ENCODE measurements around the gene SRMS. TPM values are rescaled to one million over a fixed set of nuclear protein-coding genes. Genes with fewer than 3 reads are reported as not detected.
"Not testable (repeated sequence)": the region's sequence is repeated elsewhere in the genome, so short reads cannot be mapped to it uniquely, and the experiment has no call there.

SRMS gene
- total and polyA plus RNA-seq, 10 donors: 0.07 to 1.5 (median 0.78) TPM; not detected in 2

DNA sequence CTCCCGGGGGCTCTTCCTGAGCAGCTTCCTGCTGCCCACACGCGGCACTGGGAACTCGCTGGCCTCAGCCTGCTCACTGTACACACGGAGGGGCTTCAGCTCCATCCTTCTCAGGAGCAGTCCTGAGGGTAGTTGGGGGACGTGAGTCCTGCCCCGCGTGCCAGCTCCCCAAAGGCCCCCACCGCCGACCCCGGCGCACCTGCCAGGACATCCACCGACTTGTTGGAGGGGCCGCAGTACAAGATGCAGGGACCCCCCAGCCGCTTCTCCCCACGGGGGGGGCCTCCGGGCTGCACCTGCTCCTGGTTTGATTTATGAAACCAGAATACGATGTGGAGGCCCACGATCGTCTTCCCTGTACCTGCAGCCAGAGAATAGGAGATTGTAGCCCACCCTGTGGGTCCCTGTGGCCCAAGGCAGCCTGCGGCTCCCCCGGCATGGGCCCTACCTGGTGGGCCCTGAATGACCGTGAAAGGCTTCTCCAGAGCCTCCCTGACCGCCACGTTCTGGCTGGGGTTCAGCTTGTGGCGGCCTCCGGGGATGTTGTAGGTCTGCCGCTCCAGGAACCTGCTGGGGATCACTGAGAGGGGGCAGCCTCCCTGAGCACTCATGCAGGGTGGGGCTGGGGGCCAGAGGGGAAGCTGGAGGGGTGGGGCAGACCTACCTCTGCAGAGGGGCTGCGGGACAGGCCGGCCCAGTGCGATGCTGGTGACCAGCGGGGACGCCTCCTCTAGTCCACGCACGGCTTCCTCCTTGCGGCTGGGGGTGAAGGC, 14.3 kb upstream of the SRMS start:
- Histone ChIP-seq H3K27me3 (replicated peaks in 1 of 7) (no peaks in the 10 kb centered on the region), H3K36me3 (peaks cover 3 to 99% (median 80%) of the 10 kb centered on the region in 6 donors), H3K27ac (no peak overlapping the region), H3K9me3 (no peaks in the 10 kb centered on the region), H3K4me1 (peaks cover 0 to 22% (median 5%) of the 10 kb centered on the region in 6 donors), H3K4me3 (no peak overlapping the region)
- no peak for DNase-seq
- TF ChIP-seq POLR2A (IDR thresholded peaks at IDR 0.05): no peak
- TF ChIP-seq, protein P1, sequence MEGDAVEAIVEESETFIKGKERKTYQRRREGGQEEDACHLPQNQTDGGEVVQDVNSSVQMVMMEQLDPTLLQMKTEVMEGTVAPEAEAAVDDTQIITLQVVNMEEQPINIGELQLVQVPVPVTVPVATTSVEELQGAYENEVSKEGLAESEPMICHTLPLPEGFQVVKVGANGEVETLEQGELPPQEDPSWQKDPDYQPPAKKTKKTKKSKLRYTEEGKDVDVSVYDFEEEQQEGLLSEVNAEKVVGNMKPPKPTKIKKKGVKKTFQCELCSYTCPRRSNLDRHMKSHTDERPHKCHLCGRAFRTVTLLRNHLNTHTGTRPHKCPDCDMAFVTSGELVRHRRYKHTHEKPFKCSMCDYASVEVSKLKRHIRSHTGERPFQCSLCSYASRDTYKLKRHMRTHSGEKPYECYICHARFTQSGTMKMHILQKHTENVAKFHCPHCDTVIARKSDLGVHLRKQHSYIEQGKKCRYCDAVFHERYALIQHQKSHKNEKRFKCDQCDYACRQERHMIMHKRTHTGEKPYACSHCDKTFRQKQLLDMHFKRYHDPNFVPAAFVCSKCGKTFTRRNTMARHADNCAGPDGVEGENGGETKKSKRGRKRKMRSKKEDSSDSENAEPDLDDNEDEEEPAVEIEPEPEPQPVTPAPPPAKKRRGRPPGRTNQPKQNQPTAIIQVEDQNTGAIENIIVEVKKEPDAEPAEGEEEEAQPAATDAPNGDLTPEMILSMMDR (IDR thresholded peaks at IDR 0.05 in 8 of 11, conservative IDR thresholded peaks at IDR 0.05 in 3 of 11): no peak
- no peak for TF ChIP-seq POLR2AphosphoS5 (IDR thresholded peaks at IDR 0.05)
- 87 to 97% (median 91%) methylated on average over 19 to 36 of the region's 36 CpGs for WGBS, 5 donors
- intact Hi-C loops (cut with DNase I; ENCODE audit: low total_unique reads): no loop called here

DNA sequence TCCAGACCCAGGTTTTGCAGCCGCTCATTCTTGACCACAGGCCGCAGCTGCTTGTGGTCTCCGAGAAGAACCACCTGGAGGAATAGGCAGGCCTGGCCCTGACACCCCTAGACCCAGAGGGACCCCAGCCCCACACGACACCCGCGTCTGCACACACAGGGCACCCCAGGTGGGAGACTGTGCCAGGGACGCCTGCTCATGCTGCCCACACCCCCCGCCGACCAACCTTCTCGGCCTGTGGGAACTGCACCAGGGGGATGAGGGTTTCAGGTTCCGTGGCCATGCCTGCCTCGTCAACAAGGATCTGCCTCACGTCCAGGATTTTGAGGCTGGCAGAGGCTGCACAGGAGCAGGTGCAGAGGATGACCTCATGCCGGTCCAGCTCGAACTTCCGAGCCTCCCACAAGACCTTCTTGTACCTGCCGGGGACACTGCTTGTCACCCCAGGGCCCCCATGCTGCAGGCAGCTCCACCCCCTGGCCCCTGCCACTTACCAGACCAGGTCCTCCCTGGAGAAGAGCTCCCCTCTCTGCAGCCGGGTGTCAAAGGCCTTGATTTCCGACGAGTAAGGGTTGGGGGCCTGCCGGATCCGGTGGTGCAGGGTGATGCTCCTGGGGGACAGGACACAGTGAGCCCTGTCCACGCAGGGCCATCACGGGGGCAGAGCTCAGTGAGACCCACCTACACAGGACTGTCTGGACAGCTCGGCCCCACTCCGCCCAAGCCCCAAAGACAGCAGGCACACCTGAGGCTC, 13.5 kb upstream of the SRMS start:
- intact Hi-C loops (cut with DNase I; ENCODE audit: low total_unique reads): no loop called here
- H3K4me3 ChIP-seq: no peak overlapping the region
- TF ChIP-seq, protein P1 (IDR thresholded peaks at IDR 0.05 in 8 of 11, conservative IDR thresholded peaks at IDR 0.05 in 3 of 11): no peak
- TF ChIP-seq POLR2AphosphoS5 (IDR thresholded peaks at IDR 0.05): no peak
- no peak for DNase-seq
- no peaks in the 10 kb centered on the region for H3K9me3 ChIP-seq
- H3K27ac ChIP-seq: no peak overlapping the region
- no peaks in the 10 kb centered on the region for H3K27me3 ChIP-seq (replicated peaks in 1 of 7)
- H3K36me3 ChIP-seq: peaks cover 3 to 97% (median 75%) of the 10 kb centered on the region in 6 donors
- peaks cover 0 to 17% (median 2%) of the 10 kb centered on the region in 6 donors for H3K4me1 ChIP-seq
- WGBS, 5 donors: 92 to 95% (median 95%) methylated on average over 20 to 26 of the region's 26 CpGs

DNA sequence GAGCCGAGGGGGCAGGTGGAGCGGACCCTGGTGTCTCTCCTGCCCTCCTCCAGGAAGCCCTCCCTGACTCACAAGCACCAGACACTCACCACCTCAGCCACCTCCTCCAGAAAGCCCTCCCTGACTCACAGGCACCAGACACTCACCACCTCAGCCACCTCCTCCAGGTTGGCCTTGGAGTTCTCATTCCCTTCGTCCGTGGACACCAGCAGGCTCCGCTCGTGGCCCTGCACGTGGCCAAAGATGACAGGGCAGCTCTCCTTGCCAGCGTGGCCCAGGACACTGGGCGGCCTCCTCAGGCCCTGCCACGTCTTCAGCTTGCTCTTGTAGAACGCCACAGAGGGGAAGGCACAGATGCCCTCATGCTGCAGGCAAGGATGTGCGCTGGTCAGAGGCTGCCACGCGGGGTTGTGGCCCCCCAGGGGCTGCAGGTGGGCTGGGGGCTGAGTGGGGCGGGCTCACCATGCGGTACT, 12.8 kb upstream of the SRMS start:
- H3K27ac ChIP-seq: no peak overlapping the region
- H3K4me1 ChIP-seq: peaks cover 0 to 22% (median 2%) of the 10 kb centered on the region in 6 donors
- no peaks in the 10 kb centered on the region for H3K9me3 ChIP-seq
- 94 to 98% (median 97%) methylated on average over 12 to 16 of the region's 16 CpGs for WGBS, 5 donors
- H3K4me3 ChIP-seq: no peak overlapping the region
- no peak for DNase-seq
- H3K36me3 ChIP-seq: peaks cover 3 to 95% (median 68%) of the 10 kb centered on the region in 6 donors
- TF ChIP-seq POLR2A (IDR thresholded peaks at IDR 0.05) (no peak), POLR2AphosphoS5 (IDR thresholded peaks at IDR 0.05) (no peak)
- TF ChIP-seq, protein P1 (IDR thresholded peaks at IDR 0.05 in 8 of 11, conservative IDR thresholded peaks at IDR 0.05 in 3 of 11): no peak
- intact Hi-C loops (cut with DNase I; ENCODE audit: low total_unique reads): no loop called here
- no peaks in the 10 kb centered on the region for H3K27me3 ChIP-seq (replicated peaks in 1 of 7)

DNA sequence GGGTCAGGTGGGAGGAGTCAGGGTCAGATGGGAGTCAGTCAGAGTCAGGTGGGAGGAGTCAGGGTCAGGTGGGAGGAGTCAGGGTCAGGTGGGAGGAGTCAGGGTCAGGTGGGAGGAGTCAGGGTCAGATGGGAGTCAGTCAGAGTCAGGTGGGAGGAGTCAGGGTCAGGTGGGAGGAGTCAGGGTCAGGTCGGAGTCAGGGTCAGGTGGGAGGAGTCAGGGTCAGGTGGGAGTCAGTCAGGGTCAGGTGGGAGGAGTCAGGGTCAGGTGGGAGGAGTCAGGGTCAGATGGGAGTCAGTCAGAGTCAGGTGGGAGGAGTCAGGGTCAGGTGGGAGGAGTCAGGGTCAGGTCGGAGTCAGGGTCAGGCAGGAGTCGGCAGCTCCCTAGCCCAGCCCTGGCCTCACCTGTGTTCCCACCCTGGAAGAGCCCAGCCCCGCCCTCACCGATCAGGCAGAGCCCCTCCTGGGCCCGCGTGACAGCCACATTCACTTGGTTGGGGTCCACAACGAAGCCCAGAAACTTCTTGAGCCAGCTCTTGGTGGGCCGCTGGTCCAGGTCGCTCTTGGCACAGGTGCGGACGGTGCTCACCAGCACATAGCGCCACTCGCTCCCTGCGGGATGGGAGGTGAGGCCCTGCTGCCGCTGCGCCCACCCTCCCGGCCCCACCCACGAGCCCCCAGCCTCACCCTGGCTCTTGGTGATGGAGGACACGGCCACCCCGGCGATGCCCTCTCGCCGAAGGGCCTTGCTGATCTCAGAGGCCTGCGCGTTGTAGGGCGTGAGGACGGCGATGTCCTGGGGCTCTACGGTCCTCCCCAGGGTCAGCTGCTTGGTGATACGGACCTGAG, 12.2 kb upstream of the SRMS start:
- Histone ChIP-seq H3K36me3 (peaks cover 3 to 88% (median 61%) of the 10 kb centered on the region in 6 donors), H3K4me1 (peaks cover 2 to 29% (median 8%) of the 10 kb centered on the region in 6 donors)
- intact Hi-C loops (cut with DNase I; ENCODE audit: low total_unique reads); DNase-seq; H3K4me3 ChIP-seq; H3K27ac ChIP-seq; H3K27me3 ChIP-seq (replicated peaks in 1 of 7); H3K9me3 ChIP-seq: not testable (repeated sequence)
- WGBS, 5 donors: 91 to 98% (median 95%) methylated on average over 19 to 31 of the region's 31 CpGs

All from spleen (tissue), 11 donors.